Fibroblast of lung (primary cell): ENCODE data around the gene MRPS27.

Experiments
- EZH2 ChIP-seq: IDR thresholded peaks from 2 replicates; pipeline ENCODE4 v1.5.1; 2012; ENCODE audit warnings: low read length, control low read depth, mild to moderate bottlenecking; ENCODE audit errors: missing control alignments
- TF ChIP-seq, protein P1 (sequence below), 2 donors: IDR thresholded peaks in 1 of 2; conservative IDR thresholded peaks in 1 of 2; 1 replicate in 1 of 2; 2 replicates in 1 of 2; pipeline ENCODE4 v1.5.1; 2011 to 2012; ENCODE audit warnings: low read length in 2 of 2, control low read depth in 1 of 2, inconsistent platforms in 1 of 2, low read depth in 1 of 2, mild to moderate bottlenecking in 1 of 2

- TF ChIP-seq, protein P1, sequence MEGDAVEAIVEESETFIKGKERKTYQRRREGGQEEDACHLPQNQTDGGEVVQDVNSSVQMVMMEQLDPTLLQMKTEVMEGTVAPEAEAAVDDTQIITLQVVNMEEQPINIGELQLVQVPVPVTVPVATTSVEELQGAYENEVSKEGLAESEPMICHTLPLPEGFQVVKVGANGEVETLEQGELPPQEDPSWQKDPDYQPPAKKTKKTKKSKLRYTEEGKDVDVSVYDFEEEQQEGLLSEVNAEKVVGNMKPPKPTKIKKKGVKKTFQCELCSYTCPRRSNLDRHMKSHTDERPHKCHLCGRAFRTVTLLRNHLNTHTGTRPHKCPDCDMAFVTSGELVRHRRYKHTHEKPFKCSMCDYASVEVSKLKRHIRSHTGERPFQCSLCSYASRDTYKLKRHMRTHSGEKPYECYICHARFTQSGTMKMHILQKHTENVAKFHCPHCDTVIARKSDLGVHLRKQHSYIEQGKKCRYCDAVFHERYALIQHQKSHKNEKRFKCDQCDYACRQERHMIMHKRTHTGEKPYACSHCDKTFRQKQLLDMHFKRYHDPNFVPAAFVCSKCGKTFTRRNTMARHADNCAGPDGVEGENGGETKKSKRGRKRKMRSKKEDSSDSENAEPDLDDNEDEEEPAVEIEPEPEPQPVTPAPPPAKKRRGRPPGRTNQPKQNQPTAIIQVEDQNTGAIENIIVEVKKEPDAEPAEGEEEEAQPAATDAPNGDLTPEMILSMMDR (conservative IDR thresholded peaks at IDR 0.05 in 1 of 2, IDR thresholded peaks at IDR 0.05 in 1 of 2; ENCODE audit: low read depth in 1 of 2, low read length in 2 of 2): no peak
- no peak for TF ChIP-seq EZH2
These were observed 82.6 kb downstream of the MRPS27 start for GRCh38 chr5:72237415-72237814.
